ENCODE results near the gene MINAR1.

GRCh38 chr15:79463781-79464270, 31.7 kb downstream of the MINAR1 start:
- no peak for TF ChIP-seq POLR2AphosphoS5 (IDR thresholded peaks at IDR 0.05; ENCODE audit: low read depth, low read length)
- no peak for TF ChIP-seq POLR2A (IDR thresholded peaks at IDR 0.05; ENCODE audit: low read depth, low read length)
